GM21825 (cell line): ENCODE measurements around the gene GJC2.
A peak's percentile ranks its signal among the peaks of the same experiment; 100 is the strongest.

ENCODE experiments used
- ATAC-seq: cut with Tn5 transposase; IDR thresholded peaks from one replicate; pipeline ENCODE4 v1.9.1; 2021; ENCODE audit warnings: mild to moderate bottlenecking, moderate library complexity; ENCODE audit not compliant: unreplicated experiment

GJC2 gene

DNA sequence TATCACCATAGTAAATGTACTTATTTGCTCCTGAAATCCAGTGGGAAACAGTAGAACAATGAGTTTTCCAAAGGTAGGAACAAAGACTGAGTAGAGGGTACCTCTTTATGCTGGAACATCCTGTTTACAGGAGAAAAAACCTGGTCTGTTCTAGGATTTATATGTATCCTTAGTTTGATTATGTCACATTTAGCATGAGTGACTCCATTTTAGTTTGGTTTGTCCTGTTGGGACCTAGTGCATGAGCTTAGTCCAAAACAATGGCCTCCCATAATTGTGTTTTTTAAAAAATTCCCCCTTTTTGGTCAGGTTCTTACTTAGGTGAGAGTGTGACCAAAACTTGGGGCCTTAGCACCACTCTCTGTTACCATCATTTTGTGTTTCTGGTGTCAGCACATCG is 37.1 kb upstream of the GJC2 start:
- no peak for ATAC-seq

DNA sequence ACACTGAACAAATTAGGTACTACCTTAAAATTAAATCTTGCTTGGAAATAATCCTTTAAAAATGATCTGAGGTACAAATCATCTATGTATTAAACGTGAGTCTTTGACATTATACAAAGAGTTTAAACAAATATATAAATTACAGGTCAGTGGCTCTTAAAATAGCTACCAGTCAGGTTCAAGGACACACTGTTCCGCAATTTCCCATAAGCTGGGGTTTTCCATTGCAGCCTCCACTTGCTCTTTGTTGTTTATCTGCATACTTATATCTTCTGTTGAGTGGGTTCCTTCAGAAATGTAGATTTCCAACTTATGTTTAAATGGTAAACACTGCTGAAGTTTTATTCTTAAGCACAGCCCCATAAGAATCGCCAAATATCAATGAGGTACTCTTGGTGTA is 34.9 kb upstream of the GJC2 start:
- no peak for ATAC-seq

DNA sequence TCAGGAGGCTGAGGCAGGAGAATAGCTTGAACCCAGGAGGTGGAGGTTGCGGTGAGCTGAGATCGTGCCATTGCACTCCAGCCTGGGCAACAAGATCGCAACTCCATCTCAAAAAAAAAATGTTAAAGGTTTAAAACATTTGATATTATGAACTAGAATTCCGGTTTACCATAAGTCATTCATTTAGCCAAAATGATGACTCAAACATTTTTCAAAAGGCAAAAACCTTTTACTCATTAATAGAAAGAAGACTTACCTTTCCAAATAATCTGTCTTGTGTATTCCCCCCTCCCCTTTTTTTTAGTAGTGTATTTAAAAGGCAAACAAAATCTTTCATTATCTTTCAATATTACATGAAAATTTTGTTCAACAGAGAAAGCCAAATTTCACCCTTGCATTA is 32.4 kb upstream of the GJC2 start:
- ATAC-seq = no peak

DNA sequence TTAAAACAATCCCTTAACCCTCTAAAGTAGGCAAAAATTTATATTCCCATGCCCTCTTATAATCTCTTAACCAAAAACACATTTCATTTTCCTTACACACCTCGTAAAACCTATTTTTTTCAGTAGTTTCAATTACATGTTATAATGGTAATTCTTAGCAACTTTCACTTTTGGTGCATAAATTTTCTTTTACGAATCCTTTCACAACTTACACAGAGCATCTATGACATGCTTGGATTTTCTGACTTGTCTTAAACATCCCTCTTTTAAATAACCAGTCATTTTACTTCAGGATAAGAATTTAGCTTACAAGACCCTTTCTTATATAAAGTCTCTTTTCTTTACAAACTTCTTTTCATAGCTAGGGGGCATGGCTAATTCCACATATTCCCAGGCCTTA is 31.7 kb upstream of the GJC2 start:
- no peak for ATAC-seq

DNA sequence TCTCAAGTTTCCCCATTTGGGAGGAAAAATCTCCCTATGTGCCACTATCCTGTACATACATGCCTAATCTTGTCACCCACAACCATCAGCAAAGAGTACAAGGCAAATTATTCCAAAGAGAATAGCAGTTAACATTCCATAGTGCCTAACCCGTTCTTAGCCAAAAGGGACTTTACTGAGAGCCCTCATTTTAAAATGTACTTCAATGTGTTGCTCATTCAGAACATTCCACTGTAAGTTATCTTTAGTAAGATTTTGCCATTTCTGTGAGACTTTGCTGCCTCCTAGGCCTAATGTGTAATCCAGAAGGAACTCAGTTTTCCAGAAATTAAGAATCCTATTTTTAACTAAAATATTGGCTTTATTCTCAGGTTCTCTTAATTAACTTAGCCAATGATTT is 29.4 kb upstream of the GJC2 start:
- no peak for ATAC-seq

DNA sequence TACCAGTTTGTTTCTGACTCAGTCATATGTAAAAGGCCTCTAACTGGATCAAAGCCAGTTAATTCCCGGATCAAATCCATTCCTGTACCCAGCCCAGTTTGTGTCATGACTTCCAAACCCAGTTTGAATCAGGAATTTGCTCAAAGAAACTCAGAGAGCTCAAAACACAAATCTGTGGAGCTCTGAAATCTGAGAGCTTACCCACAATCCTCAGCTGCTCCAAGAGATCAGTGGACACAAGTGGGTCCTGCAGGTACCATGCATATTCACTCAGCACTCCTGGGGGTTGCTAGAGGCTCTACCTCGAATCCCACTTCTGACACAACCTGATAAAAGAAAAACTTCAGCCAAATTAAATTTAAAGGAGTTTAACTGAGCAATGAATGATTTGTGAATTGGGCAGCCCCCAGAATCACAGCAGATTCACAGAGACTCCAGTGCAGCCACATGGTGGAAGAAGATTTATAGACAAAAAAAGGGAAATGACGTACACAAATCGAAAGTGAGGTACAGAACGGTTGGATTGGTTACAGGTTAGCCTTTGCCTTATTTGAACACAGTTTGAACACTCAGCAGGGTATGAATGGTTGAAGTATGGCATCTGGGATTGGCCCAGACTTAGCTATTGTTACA is 28.8 kb upstream of the GJC2 start:
- no peak for ATAC-seq

DNA sequence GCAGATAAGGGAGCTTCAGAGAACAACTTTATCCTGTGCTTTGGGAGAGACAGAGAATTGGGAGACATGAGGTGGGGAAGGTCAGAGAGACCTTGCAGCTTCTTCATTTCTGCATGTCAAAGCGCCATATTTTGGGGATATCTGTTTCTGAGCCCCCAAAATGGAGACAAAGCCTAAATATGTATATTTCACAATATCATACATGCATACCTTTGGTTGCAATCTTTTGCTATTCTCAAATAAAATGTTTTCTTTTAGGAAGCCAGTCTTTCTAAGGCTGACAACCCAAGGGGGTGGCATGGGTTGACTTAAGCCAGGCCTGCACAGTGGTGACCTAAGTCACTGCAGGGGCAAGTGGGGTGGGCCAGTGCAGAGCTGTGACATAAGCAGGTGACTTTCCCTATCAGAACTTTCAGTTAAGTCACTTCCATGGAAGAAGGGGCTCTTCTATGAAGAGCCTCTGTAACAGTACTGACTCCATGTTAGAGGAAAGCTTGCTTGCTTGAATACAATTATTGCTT is 26.7 kb upstream of the GJC2 start:
- no peak for ATAC-seq

DNA sequence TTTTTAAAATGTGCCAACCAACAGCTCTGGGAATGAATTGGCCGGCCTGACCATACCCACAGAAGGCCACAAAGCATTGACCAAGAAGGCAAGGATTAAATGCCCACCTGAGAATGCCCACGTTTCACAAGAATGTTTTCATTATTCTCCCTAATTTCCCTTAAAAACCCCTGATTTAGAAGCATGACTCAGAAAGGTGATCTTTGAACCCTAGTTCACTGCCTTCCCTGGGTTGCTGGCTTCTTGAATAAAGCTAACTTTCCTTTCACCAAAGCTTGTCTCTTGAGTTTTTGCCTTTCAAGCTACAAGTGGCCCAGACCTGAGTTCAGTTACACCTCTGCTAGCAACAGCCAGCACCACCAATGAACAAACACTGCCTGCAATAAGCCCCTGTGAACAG is 26.2 kb upstream of the GJC2 start:
- ATAC-seq = no peak

DNA sequence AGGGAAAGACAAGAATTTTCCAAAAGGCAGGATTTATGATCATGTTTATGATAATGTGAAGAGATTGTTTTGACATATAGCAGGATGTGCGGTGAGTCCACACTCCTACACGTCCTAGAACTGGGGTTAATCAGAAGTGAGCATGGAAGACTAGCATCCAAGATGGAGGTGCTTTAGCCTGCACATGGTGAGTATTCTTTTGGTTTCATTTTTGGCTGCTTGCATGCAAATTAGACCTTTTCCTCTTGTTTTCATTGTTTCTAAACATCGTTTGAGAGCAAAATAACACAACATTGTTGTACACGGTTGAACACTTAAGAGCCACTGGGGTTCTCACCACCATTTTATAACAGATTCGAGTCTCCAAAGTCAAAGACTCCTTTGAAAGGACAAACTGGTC is 24.5 kb upstream of the GJC2 start:
- no peak for ATAC-seq

DNA sequence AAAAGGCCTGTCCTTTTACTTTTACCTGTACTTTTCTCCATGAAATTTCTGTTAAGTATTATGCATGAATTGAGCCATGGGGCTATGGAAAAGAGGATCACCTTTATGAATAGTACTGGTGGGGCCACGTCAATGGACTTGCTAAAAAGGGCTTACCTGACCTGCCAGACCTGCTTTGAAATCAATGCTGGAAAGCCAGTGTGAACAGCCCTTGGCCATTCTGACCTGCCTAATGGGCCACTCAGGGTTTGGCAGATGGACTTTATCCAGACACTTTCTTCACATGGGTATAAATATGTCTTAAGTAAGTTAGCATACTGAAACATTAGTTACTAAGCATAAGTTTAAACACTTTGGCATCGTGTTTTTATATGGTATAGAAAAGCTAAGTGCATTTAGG is 18.0 kb upstream of the GJC2 start:
- no peak for ATAC-seq

DNA sequence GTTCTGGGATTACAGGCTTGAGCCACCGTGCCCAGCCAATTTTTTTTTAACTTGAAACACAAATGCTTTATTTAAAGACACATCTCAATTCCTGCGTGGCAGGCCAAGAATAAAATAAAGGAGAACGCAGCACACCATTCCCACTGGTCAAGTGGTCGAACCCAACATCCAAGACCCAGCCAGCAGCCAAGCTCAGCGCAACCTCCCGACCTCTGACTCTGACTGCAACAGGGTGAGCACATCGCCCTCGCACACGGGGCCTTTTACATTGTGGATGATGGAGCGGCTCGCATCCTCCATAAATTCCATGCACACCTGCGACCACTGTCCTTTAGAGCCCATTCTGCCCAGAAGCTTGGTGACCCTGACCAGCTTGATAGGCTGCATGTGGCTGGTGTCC is 15.1 kb upstream of the GJC2 start:
- ATAC-seq = no peak

DNA sequence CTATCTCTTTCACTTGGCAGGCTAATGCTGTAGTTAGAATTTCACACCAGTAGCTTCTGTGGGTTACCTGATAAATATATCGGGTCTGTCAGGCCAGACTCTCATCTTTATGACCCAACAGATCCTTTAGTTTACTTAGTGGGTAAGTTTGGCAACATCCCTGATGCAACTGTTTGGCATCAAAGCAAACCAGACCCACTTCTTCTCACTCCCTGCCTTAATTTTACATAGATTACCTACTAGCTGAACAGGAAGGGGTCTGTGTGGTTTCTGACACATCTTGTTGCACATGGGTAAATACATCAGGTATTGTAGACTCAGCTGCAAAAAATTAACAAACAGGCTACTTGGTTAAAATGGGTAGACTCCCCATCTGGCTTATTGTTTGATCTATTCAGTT is 12.8 kb upstream of the GJC2 start:
- ATAC-seq = no peak

DNA sequence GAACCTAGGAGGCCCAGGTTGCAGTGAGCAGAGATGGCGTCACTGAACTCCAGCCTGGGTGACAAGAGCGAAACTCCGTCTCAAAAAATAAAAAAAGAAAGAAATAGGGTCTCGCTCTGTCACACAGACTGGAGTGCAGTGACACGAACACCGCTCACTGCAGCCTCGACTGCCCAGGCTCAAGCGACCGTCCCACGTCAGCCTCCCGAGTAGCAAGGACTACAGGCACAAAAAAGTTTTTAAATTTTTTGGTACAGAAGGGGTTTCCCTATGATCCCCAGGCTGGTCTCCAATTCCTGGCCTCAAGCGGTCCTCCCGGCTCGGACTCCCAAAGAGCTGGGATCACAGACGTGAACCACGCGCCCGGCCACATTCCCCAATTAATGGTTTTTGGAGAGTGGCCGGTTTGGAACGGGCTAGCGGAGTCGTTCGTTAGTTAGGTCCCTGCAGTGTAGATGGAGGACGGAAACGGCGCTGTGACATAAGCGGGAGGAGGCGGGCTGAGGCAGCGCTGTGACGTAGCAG is 10.3 kb upstream of the GJC2 start:
- no peak for ATAC-seq

DNA sequence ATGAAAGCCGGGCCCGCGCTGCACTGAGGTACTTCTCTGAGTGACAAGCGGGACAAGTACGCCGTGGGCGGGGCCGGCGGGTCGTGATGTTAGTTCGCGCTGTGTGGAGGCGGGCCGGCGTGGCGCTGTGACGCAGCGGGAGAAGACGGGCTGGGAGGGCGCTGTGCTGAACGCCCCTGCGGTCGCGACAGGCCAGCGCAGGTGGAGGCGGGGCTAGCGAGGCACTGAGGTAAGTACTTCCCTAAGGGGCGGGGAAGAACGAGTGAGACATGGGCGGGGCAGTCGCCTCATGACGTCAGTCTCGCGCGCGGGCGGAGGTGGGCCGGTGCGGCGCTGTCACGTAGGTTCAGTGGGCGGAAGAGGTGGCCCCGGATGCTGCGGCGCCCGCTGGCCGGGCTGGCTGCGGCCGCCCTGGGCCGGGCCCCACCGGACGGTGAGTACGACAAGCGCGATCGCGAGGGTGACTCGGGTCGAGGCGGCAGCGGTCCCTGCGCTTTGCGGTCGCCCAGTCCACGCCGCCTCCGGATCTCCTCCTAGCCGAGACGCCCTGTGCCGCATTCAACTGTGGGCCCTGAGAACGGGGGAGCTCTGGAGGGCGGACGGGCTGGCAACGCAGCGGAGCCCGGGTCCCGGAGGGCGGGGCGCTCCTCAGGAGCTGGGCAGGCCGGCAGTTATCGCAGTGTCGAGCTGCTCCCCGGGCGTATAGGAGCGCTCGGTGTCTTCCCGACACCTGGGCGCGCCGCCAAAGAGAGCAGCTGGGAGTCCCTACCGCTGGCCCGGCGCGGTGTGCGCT is 9.6 kb upstream of the GJC2 start, which contains the start of gene GUK1:
Gene GUK1 (plus strand): TSS at position 349 of the 793 bp plus-strand sequence. CDS start 24 bp downstream, at position 373.
- peak; percentile 89 for ATAC-seq

DNA sequence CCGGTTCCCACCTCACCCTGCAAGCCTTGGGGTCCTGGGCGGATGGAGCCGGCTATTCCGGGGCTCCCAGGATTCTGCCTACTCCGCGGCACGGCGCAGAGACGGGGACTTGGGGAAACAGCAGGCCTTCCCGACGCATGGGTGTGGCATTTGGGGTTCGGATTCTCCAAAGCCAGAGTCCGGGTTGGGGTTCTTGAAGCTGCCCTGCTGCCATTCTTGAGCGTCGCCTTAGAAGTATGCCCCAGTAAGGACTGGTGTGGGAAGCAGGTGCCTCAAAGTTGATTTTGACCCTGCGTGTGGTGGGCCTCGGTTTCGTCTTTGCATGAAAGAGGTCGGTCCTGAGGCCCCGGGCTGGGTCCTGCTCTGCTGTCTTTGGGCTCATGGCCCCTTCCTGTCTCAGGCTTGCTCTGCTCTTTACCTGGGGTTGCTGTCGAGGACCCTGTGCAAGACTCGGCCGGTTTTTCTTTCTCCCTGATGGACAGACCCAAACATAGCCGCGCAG is 9.0 kb upstream of the GJC2 start:
- ATAC-seq = no peak

DNA sequence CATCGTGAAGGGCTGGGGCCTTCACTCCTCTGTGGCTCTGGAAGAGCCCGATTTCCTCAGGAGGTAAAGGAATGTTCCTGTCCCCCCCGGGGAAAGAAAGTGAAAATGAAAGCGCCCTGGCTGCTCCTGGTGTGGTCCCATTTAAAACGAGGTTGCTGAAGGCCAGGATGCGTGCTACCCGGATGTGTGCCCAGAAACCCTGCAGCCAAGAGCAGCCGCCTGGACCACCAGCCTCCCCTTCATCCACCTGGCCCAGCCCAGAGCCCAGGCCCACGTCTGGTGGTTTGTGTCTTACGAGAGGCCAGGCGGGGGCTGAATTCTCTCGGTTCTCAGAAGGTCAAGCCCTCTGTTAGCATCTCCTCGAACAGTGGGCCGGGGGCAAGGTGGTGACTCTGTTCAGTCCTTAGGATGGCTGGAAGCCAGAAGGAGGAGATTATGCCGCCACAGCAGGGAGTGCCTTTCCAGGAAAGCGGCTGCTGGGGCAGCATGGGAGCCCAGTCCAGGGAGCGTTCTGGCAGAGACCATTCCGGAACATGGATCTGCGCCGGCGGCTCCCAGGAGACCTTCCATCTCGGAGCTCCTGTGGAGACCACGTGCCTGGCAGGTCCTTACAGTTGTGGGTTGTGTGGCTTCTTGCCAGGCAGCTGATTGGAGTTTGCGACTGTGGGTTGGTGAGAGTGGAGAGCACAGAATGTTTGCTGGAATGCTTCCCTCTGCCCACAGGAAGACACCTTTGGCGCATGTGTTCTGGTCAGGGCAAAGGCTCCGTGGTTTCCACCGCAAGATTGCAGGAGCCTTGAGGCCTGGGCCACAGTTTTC is 8.3 kb upstream of the GJC2 start:
- no peak for ATAC-seq

DNA sequence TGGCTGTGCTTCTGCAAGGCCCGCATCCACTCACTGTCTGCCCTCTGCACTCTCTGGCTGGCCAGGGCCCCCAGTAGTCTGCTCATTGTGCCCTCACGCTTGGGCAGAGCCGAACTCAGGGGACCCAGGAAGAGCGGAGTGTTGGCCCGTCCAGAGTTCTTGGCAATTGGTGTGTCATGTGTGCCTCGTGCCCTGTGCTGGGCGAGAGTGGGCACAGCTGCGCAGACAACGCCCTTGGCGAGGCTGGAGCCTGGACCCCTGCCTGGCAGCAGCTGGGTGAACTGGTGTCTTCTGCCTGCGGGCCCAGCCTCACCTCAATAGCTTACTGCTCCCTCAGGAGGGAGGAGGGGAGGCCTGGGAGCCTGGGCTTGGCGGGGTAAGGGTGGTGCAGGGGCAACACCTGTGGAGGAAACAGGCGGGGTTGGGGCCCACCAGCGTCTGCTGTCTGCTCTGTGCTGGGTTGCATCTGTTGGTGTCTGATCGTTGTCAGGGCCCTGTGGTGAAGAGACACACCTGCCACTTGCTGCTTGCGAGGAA is 7.5 kb upstream of the GJC2 start:
- no peak for ATAC-seq

DNA sequence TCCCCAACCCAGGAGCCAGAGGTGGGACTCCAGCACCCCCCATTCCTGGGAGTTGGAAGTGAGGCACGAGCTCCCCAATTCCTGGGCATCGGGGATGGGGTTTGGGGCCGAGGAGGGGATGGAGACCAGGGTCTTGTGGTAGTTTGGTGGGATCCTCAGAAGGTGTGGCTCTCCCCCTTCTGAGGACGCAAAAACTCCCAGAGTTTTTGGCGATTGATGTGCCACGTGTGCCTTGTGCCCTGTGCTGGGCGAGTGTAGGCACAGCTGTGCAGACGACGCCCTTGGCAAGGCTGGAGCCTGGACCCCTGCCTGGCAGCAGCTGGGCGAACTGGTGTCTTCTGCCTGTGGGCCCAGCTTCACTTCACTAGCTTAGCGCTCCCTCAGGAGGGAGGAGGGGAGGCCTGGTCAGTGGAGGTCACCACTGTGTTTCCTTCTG is 7.0 kb upstream of the GJC2 start:
- ATAC-seq = no peak

DNA sequence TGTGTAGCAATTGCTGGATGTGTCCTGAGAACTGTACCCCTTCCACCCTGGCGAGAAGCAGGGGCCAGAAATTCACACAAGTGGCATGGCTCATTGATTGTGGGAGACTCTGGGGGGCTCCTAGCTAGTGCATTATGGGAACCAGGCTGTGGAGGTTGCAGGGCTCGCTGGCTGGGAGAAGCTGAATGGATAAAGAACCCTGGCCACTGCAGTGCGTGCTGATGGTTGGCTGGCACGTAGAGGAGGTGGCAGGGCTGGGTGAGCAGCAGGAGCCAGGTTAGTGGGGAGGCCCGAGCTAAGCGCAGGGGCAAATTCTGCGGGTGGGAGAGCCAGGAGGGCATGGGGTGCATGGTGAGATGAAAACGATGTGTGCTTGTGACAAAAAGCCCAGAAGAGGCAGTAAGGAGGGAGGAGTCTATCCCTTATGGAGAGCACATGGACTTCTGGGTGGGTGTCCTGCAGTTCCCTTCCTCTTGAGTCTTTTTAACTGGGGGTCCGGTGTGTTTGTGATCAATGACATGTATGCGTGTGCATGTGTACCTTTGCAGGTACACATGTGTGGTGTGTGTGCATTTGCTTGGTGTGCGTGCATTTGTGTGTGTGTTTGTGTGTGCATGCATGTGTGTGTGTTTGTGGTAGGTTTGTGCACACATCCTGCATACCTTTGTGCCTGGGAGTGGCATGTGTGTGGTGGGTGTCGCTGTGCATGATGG is 6.1 kb upstream of the GJC2 start:
- ATAC-seq = no peak
